Right lobe of liver (tissue), 4 donors: ENCODE data around the gene KIF13A.

Source experiments
- POLR2A ChIP-seq: fragments of 450-650 bp; IDR thresholded peaks from one replicate; pipeline ENCODE4 v1.6.1; 2017; ENCODE audit warnings: antibody characterized with exemption, mild to moderate bottlenecking
- TF ChIP-seq, protein P1 (sequence below), 4 donors: fragments of 200-600 bp in 3 of 4; fragments of 450-650 bp in 1 of 4; IDR thresholded peaks; one replicate each; pipeline versions ENCODE4 v1.5.1 to v1.8.0; 2016 to 2022; ENCODE audit warnings: antibody characterized with exemption in 4 of 4, mild to moderate bottlenecking in 2 of 4
- donor health status: DM: no; HTN: no; CAD: no.
- donor health status: DM: no; HTN: no; CAD: no.
- donor health status: DM: no; HTN: yes; CAD: no.

DNA sequence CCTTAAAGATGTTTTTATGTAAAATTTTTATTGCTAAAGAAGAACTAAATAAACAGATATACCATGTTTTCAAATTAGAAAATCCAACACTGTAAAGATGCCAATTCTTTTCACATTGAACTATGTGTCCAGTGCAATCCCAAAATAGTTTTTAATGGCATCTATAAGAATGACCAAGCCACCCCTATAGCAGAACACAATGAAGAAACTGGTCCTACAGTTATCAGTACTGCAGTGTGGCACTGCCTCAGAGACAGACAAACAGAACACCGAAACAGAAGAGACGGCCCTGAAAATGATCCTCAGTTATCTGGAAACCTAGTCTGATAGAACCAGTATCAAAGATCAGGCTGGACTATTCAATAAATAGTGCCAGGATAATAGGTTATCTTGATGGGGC, 41.9 kb downstream of the KIF13A start:
- TF ChIP-seq, protein P1, sequence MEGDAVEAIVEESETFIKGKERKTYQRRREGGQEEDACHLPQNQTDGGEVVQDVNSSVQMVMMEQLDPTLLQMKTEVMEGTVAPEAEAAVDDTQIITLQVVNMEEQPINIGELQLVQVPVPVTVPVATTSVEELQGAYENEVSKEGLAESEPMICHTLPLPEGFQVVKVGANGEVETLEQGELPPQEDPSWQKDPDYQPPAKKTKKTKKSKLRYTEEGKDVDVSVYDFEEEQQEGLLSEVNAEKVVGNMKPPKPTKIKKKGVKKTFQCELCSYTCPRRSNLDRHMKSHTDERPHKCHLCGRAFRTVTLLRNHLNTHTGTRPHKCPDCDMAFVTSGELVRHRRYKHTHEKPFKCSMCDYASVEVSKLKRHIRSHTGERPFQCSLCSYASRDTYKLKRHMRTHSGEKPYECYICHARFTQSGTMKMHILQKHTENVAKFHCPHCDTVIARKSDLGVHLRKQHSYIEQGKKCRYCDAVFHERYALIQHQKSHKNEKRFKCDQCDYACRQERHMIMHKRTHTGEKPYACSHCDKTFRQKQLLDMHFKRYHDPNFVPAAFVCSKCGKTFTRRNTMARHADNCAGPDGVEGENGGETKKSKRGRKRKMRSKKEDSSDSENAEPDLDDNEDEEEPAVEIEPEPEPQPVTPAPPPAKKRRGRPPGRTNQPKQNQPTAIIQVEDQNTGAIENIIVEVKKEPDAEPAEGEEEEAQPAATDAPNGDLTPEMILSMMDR (IDR thresholded peaks at IDR 0.05) = no peak
- no peak for TF ChIP-seq POLR2A
